HepG2 (cell line): ENCODE measurements around the gene PHB1. TPM values are rescaled to one million over a fixed set of nuclear protein-coding genes. Genes with fewer than 3 reads are reported as not detected.

Experiments
- ATAC-seq: fragments of 200-7000 bp; cut with Tn5 transposase; 3 replicates; pipeline ENCODE4 v1.9.1; 2020; ENCODE audit warnings: mild to moderate bottlenecking, moderate library complexity
- BruUV-seq: library from RNA; stranded (reverse); fragments of 400-500 nt; replicated peaks from 2 replicates; lab custom pipeline; 2021; lab: Mats Ljungman, UMichigan
- CTCF ChIA-PET: fragments of 300-600 bp; formaldehyde crosslinking; extraction: SDS; loops from one replicate; lab custom pipeline; 2021; ENCODE audit warnings: low total read pairs, inconsistent platforms, low intra/inter-chr PET ratio; lab: Yijun Ruan, JAX
- POLR2A ChIA-PET: fragments of 350-600 bp; sonication (Branson Sonifier 250); formaldehyde crosslinking; loops from one replicate; lab custom pipeline; 2020; ENCODE audit warnings: antibody characterized with exemption, inconsistent platforms; lab: Yijun Ruan, JAX
- DNase-seq: peaks from one replicate; pipeline ENCODE4 v3.0.0-alpha.2; 2015; ENCODE audit warnings: low spot score
- FAIRE-seq: peaks from 3 replicates; lab custom pipeline; 2011; peaks lifted over from hg19 to GRCh38; lab: Jason Lieb, UNC
- H2AFZ ChIP-seq: one replicate; pipeline ENCODE4 v1.6.1; 2011; ENCODE audit warnings: low read length, inconsistent platforms
- H3K27ac ChIP-seq: fragments of 300-600 bp; 3 replicates; pipeline ENCODE4 v1.8.0; 2011; ENCODE audit warnings: mixed run types, mild to moderate bottlenecking, mixed read lengths, low read length, inconsistent platforms; ENCODE audit not compliant: insufficient read depth; ENCODE audit errors: extremely low read length
- H3K27me3 ChIP-seq, 2 experiments: fragments of 200-600 bp in 1 of 2; 2 replicates in 1 of 2; 3 replicates in 1 of 2; pipeline versions ENCODE4 v1.6.0 to v1.8.0; 2011; ENCODE audit warnings: low read length in 2 of 2, mild to moderate bottlenecking in 2 of 2, moderate library complexity in 2 of 2, inconsistent platforms in 1 of 2; ENCODE audit not compliant: insufficient read depth in 2 of 2, control insufficient read depth in 1 of 2
- H3K36me3 ChIP-seq, 2 experiments: fragments of 200-600 bp in 1 of 2; replicated peaks in 1 of 2; 2 replicates in 1 of 2; 3 replicates in 1 of 2; pipeline versions ENCODE4 v1.5.1 to v1.8.0; 2011; ENCODE audit warnings: low read length in 2 of 2, inconsistent platforms in 1 of 2; ENCODE audit not compliant: insufficient read depth in 2 of 2, control insufficient read depth in 1 of 2
- H3K4me1 ChIP-seq: 2 replicates; pipeline ENCODE4 v1.5.1; 2012; ENCODE audit warnings: low read length, inconsistent platforms; ENCODE audit not compliant: insufficient read depth
- H3K4me2 ChIP-seq: 2 replicates; pipeline ENCODE4 v1.6.0; 2011; ENCODE audit warnings: low read depth, low read length, inconsistent platforms
- H3K4me3 ChIP-seq, 3 experiments: fragments of 200-600 bp in 1 of 3; sonication (generic), shearing (Covaris generic) in 1 of 3; replicated peaks in 1 of 3; 2 replicates each; pipeline ENCODE4 v1.5.1; 2011 to 2016; ENCODE audit warnings: low read length in 3 of 3, inconsistent platforms in 2 of 3, low read depth in 2 of 3, mild to moderate bottlenecking in 2 of 3, control low read depth in 1 of 3, mixed read lengths in 1 of 3; ENCODE audit not compliant: insufficient read depth in 1 of 3
- H3K79me2 ChIP-seq: one replicate; pipeline ENCODE4 v1.6.1; 2011; ENCODE audit warnings: low read length, inconsistent platforms; ENCODE audit not compliant: insufficient read depth
- H3K9ac ChIP-seq: 2 replicates; pipeline ENCODE4 v1.6.0; 2011; ENCODE audit warnings: mild to moderate bottlenecking, low read depth, low read length, inconsistent platforms; ENCODE audit not compliant: insufficient read depth
- H3K9me3 ChIP-seq: 2 replicates; pipeline ENCODE4 v1.5.1; 2012; ENCODE audit warnings: mild to moderate bottlenecking, low read length
- H4K20me1 ChIP-seq: 2 replicates; pipeline ENCODE4 v1.6.0; 2011; ENCODE audit warnings: inconsistent platforms, mild to moderate bottlenecking, low read length, moderate library complexity; ENCODE audit not compliant: insufficient read depth
- AFF4 ChIP-seq: sonication (generic); formaldehyde crosslinking; IDR thresholded peaks from 2 replicates; pipeline ENCODE4 v1.4.0; 2020; ENCODE audit warnings: missing genetic modification reagents
- CSRNP1 ChIP-seq: sonication (generic); formaldehyde crosslinking; IDR thresholded peaks from 2 replicates; pipeline ENCODE4 v1.8.1; 2023; ENCODE audit warnings: mild to moderate bottlenecking, missing genetic modification reagents
- IRF2 ChIP-seq: IDR thresholded peaks from 2 replicates; pipeline ENCODE4 v1.6.1; 2018; ENCODE audit warnings: missing genetic modification reagents, missing compliant biosample characterization
- KAT7 ChIP-seq: IDR thresholded peaks from 2 replicates; pipeline ENCODE4 v1.6.1; 2018; ENCODE audit warnings: borderline replicate concordance, missing compliant biosample characterization
- MATR3 ChIP-seq: sonication (generic); formaldehyde crosslinking; IDR thresholded peaks from 2 replicates; pipeline ENCODE4 v1.4.0; 2020; ENCODE audit warnings: missing genetic modification reagents
- MYC ChIP-seq: sonication (generic); formaldehyde crosslinking; IDR thresholded peaks from 2 replicates; pipeline ENCODE4 v1.9.0; 2021; ENCODE audit warnings: missing genetic modification reagents, borderline replicate concordance
- PBX2 ChIP-seq: IDR thresholded peaks from 2 replicates; pipeline ENCODE4 v1.6.1; 2016; ENCODE audit warnings: control low read depth
- RNF219 ChIP-seq: sonication (generic); formaldehyde crosslinking; IDR thresholded peaks from 2 replicates; pipeline ENCODE4 v1.5.0; 2020; ENCODE audit warnings: mild to moderate bottlenecking, missing genetic modification reagents
- RORA ChIP-seq: sonication (generic); formaldehyde crosslinking; IDR thresholded peaks from 2 replicates; pipeline ENCODE4 v1.5.0; 2020; ENCODE audit warnings: mild to moderate bottlenecking, missing genetic modification reagents, moderate library complexity
- SIN3B ChIP-seq: fragments of 150-350 bp; IDR thresholded peaks from 2 replicates; pipeline ENCODE4 v1.6.1; 2014; ENCODE audit warnings: low read length
- TRIM24 ChIP-seq: sonication (generic); formaldehyde crosslinking; IDR thresholded peaks from 2 replicates; pipeline ENCODE4 v1.8.0; 2022; ENCODE audit warnings: mild to moderate bottlenecking, missing genetic modification reagents
- ZBTB3 ChIP-seq: sonication (generic); formaldehyde crosslinking; IDR thresholded peaks from 2 replicates; pipeline ENCODE4 v1.4.0; 2020; ENCODE audit warnings: low read depth, mild to moderate bottlenecking, moderate library complexity, missing genetic modification reagents, borderline replicate concordance
- ZNF12 ChIP-seq: sonication (generic); formaldehyde crosslinking; IDR thresholded peaks from 2 replicates; pipeline ENCODE4 v1.5.0; 2020; ENCODE audit warnings: missing genetic modification reagents
- ZNF17 ChIP-seq: sonication (generic); formaldehyde crosslinking; IDR thresholded peaks from 2 replicates; pipeline ENCODE4 v1.5.0; 2020; ENCODE audit warnings: mild to moderate bottlenecking, missing genetic modification reagents
- WGBS: methylation state at CpG from one replicate; pipeline ENCODE4 v1.1.6; 2017; ENCODE audit warnings: low lambda C conversion rate; 5-methylcytosine and 5-hydroxymethylcytosine counted together
- in situ Hi-C: cut with HindIII; loops from 2 replicates; pipeline ENCODE4 v1.10.0; 2017; ENCODE audit warnings: low pct_unique_long_range_greater_than_20kb; ENCODE audit not compliant: extremely low pct_ligation_motif_present
- intact Hi-C: fragments of 100-400 bp; cut with micrococcal nuclease; formaldehyde crosslinking; loops from one replicate; pipeline ENCODE4 v1.10.0; 2022; ENCODE audit not compliant: unreplicated experiment
- polyA plus RNA-seq, 8 experiments: library from polyadenylated mRNA; depleted of rRNA in 3 of 8; stranded (reverse) in 7 of 8; unstranded in 1 of 8; fragments of >200 nt; fragmentation: Illumina TruSeq in 4 of 8; extraction: Trizol in 4 of 8; gene quantifications; 2 replicates each; pipeline versions ENCODE4 v1.2.1 to v1.2.3, GENCODE V29; 2011 to 2016; ENCODE audit warnings: low read depth in 4 of 8, missing spikeins in 1 of 8, mixed read lengths in 1 of 8; ENCODE audit not compliant: insufficient read depth in 1 of 8
- total RNA-seq, 5 experiments: library from RNA; depleted of rRNA; stranded (reverse); fragments of >200 nt; fragmentation: Illumina TruSeq; extraction: Trizol; gene quantifications; 2 replicates each; pipeline ENCODE4 v1.2.3, GENCODE V29; 2016; ENCODE audit warnings: low read depth in 1 of 5

The PHB1 gene
- total and polyA plus RNA-seq, 2 of the 13 experiments (the other 11 are each of a cell fraction or from before 2014, with no cell fraction given), result 515 to 688 TPM

DNA sequence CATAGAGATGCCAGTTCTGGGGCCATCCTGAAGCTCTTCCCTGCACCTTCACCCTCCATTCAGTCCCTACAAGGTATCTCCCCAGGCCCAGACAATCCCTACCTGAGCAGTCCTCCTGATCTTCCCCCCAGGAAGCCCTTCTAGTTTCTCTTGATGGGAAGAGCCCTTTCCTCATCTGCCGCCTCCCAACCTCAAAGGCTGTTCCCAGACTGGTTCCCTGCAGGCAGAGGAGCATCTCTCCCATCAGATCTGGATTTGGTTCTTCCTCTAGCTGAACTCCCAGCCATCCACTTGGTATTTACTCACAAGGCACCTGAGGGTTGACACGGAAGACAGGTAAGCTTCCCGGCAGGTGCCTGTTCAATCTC is 24.6 kb upstream of the PHB1 start:
- TF ChIP-seq AFF4 (CRISPR knock-in tag) (no peak), ZBTB3 (no peak), IRF2 (CRISPR knock-in tag) (no peak), TRIM24 (CRISPR knock-in tag) (no peak), KAT7 (CRISPR knock-in tag) (no peak), ZNF17 (CRISPR knock-in tag) (no peak), MYC (no peak), SIN3B (no peak), RNF219 (CRISPR knock-in tag) (no peak), CSRNP1 (no peak), PBX2 (no peak), ZNF12 (no peak), RORA (CRISPR knock-in tag) (no peak), MATR3 (no peak)
- H3K4me2 ChIP-seq, result no peak overlapping the region
- FAIRE-seq, result no peak
- no peak for ATAC-seq
- no peaks in the 10 kb centered on the region for H3K9me3 ChIP-seq
- intact Hi-C loops (no loop called here), in situ Hi-C loops (loop anchor here (5.0 to 10.0 kb wide), 3 partner anchors 58 to 266 kb away; partner anchors contain the start of genes NGFR and SLC35B1)
- peaks cover 57% of the 10 kb centered on the region for H3K4me1 ChIP-seq
- H2AFZ ChIP-seq, result no peak overlapping the region
- H4K20me1 ChIP-seq, result no peaks in the 10 kb centered on the region
- no peak overlapping the region for H3K4me3 ChIP-seq
- H3K36me3 ChIP-seq, result no peaks in the 10 kb centered on the region
- POLR2A ChIA-PET, result interaction anchor here (0.8 kb wide), 1 partner anchor 15 kb away, joined by 3 read pairs; no protein-coding TSS in a partner anchor
- H3K79me2 ChIP-seq, result no peaks in the 10 kb centered on the region
- no peak overlapping the region for H3K27ac ChIP-seq
- CTCF ChIA-PET, result no interaction called here
- BruUV-seq, result no TSS peak
- DNase-seq, result no peak
- 74% methylated on average over 3 of the region's 3 CpGs for WGBS
- peaks cover 2 to 73% of the 10 kb centered on the region in 2 experiments; a peak in 4 of 5 replicates for H3K27me3 ChIP-seq
- H3K9ac ChIP-seq, result no peak overlapping the region
